NOMO-1 treated with DMSO at 0.1 percent for 48 hours (cell line): ENCODE measurements around the gene DOCK10.
"Not testable (repeated sequence)": the region's sequence is repeated elsewhere in the genome, so short reads cannot be mapped to it uniquely, and the experiment has no call there.

Experiments used
- DNase-seq: peaks from one replicate; lab custom pipeline; 2025; ENCODE audit not compliant: unreplicated experiment; lab: John Stamatoyannopoulos, UW

DOCK10 gene

DNA sequence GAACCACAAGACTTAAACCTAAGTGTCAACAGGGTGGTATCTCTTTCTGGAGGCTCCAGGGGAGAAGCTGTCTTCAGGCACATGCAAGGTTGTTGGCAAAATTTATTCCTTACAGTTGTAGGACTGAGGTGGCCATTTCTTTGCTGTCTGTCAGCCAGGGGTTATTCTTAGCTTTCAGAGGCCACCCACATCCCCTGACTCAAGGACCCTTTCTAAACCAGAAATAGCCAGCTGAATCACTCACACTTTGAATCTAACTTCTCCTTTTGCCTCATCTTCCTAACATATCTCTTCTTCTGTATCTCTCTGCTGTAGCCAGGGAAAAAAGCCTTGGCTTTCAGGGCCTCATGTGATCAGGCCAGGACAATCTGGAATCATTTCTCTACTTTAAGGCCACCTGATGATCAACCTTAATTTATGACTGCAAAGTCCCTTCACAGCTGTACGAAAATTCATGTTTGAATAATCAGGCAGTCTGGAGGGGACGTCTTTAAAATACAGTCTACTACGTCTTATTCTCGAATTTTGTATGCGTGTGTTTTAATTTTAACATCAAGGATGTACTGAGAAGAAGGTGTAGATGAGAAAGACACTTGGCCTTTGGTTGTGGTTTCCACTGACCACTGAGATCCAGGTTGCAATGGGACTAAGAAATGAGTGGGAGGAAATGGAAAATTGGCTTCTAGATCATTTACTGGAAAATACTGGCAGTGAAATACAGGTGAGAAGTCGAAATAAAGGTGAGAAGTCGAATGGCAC, 90.4 kb downstream of the DOCK10 start:
- DNase-seq: peak; percentile 35

DNA sequence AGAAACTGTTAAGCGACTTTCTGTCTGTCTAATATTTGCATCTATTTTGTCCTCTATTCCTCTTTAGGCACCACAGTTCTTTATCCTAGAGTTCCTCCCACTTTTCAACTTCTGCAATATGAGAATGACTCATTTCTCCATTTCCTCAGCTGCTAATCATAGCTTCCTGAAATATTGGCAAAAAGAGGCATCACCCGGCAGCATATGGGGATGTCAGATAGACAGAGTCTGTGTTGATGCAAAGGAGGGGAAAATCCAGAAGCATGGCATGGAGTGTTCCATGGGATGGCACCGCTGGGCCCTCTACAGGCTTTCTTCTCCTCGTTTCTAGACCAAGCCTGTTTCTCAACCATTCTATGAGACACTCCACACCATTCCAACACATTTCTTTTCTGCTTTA, 93.4 kb downstream of the DOCK10 start:
- peak; percentile 93 for DNase-seq

DNA sequence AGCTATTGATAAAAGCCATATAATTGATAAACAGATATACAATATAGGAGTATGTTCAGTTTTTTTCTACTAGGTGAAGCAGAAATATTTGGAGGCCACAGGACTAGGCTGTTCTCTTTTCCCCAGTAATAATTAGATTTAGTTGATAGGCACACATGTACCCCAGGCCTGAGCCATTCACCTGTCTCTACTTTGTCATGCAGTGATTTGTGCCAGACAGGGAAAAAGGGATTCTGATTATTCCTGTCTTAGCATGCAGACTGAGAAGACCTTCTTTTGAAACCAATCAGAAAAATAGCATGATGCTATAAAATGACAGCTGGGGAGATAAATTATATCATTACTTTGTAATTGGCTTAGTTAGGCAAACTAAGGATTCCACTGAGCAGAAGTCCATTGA, 94.3 kb downstream of the DOCK10 start:
- no peak for DNase-seq

DNA sequence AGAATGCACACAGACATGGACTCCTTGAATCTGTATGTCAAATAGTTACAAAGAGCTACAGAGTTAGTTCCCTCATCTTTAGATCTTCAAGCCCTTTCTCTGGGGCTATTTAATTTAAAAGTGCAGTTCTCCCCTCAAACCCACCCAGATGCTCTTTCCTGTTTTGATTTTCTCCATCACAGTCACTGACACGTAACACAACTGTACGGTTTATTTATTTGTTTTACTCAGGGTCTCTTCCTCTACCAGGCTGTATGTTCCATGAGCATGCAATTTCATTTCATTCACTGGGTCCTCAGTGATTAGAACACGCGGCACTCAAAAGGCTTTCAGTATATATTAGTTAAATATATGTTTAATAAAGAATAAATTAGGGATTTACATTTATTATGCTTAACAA, 94.7 kb downstream of the DOCK10 start:
- no peak for DNase-seq

DNA sequence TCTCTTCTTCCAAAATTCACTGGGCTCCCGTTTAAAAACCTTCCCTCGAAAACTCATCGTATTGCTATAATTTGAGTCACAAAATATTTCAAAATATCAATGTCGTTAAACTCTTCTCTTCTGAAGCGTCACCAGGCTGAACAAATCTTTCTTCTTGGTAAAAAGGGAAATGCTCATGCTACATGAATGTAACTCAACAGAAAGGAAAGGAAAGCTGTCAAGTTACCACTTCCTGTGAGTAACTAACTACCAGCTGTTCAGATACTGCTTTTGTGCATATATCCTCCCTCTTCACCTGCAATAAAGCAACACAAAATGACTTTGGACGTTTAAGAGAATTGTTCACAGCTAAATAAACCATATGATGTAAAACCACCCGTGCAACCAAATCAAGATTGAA, 95.4 kb downstream of the DOCK10 start:
- peak; percentile 96 for DNase-seq

DNA sequence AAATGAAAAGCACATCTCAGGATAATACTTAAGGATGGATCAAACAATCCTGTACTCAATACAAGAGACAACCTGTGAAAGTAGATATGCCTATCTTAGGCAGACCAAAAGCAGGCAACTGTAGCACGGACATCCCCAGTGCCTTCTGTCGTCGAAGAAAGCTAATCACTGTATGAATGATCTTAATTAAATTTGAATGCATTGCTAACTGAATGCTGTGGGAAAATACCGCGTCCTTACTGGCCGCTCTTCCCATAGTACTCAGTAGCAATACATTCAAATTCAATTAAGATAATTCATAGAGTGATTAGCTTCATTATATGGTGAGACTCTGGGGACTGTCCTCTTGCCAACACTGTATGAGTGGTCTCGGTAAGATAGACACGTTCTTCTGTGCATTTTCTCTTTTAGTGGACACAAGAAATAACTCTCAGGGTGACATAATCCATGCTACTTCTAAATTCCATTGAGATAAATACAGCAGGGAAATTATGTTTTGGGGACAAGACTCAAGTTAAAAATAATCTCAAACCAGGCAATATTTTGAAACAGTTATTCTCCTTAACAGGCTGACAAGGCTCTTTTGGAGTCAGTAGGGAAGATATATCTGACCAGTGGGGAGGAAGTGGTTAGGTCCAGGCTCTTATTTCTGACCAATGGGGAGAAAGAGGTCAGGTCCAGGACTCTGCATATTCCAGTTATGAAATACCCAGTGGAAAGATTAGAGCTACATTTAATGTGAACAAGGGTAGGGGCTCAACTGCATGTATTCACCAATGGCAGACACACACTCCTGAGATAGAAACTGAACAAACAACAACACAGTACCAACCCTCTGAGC, 97.3 kb downstream of the DOCK10 start:
- peak; percentile 41 for DNase-seq

DNA sequence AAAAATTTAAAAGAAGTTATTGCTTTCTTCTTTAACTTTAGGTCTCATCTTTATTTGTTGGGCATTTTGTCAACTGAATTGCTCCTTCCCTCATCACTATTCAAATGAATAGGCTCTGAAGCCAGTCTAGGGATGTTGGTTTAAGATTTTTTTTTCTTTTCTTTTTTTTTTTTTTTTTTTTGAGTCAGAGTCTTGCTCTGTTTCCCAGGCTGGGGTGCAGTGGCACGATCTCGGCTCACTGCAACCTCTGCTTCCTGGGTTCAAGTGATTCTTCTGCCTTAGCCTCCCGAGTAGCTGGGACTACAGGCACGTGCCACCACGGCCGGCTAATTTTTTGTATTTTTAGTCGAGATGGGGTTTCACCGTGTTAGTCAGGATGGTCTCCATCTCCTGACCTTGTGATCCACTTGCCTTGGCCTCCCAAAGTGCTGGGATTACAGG, 98.6 kb downstream of the DOCK10 start:
- DNase-seq: not testable (repeated sequence)

DNA sequence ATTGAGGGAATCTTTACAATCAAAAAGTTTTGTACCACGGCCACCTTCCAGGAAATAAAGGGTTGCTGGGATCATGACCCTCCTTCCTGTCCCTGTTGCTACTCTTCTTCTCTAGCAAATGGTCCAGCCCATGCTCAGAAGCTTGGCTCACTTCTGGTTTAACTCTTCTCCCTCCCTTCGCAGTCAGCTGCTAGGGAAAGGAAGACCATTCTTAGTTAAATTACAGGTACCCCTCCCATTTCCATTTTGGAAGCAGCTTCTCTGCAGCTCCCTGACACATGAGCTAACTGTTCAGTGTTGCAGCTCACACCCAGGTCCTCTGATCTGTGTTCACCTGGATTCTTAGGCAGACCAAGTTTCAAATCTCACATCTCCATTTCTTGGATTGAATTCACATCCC, 100.3 kb downstream of the DOCK10 start:
- no peak for DNase-seq

DNA sequence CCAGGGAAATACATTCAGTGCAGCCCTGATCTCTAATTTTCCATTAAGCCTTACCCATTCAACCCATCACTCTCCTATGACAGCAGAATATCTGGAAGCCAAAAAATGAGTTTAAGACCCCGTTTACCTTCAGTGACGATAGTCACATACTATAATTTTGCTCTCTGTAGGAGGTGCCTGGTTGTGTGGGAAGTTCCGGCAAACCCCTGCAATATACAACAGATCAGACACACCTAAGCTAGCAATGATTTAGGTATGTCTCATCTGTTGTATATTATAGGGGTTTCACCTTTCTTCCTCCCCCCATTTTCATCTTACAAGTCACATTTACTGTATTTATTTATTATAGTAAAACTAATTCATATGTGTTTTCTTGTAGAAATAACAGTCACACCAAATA, 101.7 kb downstream of the DOCK10 start:
- DNase-seq: no peak

DNA sequence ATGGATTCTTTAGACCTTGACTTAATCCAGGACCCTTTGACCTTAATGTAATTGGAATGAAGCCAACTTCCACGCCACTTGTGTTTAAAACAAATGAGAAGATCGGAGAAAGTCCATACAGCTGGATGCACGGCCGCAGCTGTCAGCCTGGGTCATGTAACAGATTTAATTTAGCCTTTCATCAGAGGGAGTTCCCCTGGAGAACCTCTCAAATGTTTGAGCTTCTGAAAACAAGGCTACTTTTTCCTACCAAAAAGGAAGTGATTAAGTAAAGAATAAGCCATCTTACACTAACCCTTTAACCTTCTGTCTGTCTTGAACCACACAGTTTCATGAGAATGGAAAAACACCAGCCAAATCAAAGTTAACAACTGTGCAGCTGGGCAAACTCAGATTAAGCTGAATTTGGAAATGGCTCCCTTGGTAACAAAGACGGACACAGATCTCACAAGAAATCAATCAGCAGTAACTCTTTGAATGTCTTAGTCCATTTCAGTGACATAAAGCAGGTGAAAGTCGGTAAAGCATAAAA, 103.6 kb downstream of the DOCK10 start:
- DNase-seq: peak; percentile 64

DNA sequence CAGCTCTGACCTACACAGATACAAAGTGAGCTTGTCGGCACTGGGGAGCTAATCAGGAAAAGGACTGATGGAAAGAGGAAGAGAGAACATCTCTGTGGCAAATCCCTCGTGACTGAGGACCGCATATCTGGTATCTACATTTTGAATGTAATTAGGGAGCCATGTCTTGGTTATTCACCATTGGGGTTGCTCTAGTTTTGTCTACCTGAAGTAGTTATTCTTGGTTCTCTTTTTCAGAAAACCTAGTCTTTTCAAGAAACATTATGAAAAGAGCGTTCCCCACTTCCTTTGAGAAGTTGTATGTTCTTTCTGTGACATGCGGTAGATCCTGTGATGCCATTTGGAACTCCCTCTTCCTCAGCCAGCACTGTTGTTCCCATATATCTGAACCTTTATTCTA, 104.4 kb downstream of the DOCK10 start:
- peak; percentile 77 for DNase-seq

DNA sequence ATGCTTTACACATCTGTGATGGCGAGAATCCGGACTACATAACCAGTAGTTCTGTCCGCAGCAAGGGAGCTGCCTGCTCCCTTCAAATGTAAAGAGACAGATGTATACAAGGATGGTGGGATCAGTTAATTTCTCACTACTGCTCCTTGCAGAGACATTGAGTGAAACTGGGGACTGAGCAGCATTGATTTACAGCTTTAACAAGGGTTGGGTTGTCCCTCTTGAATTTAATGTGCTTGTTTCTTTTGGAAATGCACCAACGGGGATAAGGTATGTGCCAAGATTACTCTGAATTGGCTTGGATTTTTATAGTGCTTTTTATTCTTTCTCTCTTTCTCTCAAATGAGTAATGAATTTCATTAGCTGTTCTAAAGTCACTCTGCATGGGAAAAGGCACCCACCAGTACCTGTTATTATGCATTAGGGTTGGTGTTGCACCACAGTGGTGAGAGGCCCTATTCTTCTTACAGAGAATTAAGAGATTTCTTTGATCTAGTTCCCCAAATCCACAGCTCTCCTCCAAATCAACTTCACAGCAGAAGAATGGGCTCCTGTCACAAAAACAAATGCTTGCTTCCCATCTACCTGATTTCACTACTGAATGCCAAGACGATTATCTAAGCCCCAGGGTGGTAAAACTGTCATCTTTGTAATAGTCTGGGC, 107.6 kb downstream of the DOCK10 start:
- peak; percentile 33 for DNase-seq

DNA sequence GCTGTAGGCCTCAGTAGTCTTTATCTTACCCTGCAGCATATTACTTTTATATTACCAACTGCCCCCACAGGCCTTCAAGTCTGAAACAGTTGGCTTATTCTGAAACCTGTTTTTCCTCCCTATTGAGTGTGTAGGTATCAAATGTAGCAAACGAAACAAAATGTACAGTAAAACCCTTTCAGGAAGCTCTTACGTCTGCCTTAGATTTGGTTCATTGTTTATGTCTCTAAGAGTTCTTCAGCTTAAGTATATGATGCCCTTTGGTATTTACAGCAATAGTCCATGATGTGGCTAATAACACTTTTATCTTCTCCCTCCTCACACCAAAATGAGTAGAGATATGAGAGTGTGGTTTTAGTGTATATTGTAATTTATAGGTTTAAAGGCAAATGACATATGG, 108.8 kb downstream of the DOCK10 start:
- no peak for DNase-seq

DNA sequence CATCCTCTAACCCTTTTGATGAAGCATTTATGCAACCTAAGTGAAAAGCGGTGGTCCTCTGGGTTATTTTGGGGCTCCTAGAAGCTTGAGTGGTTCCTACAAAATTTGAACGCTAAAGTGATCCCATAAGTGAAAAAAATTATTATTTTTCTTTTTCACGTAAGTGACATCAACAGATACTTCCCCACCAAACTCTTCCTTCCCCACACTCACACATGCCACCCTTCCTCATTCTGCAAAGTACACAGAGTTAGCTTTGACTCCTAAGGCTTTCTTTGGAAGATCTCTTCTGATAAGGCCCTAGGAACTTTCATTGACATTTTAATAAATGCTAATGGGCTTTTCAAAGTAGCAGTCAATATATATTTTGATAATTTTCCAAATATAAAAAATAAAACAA, 109.7 kb downstream of the DOCK10 start:
- DNase-seq: peak; percentile 28

DNA sequence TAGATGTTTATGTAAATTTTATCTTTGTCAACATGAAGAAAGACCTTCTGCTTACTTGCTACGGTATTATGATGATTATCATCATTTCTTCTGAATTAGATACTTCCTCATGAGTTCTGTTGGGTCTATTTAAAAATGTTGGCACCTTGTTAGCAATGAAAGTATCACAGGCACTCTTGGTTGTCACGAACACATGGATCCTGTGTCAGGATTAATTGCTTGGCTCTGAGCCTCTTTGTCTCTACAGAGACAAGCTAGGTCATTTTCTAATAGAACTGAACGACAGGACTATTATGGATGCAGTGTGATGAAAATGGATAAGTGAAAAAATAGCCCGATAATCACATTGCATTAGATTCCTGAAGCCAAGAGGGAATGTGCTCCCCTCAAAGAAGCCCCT, 110.3 kb downstream of the DOCK10 start:
- DNase-seq: no peak

DNA sequence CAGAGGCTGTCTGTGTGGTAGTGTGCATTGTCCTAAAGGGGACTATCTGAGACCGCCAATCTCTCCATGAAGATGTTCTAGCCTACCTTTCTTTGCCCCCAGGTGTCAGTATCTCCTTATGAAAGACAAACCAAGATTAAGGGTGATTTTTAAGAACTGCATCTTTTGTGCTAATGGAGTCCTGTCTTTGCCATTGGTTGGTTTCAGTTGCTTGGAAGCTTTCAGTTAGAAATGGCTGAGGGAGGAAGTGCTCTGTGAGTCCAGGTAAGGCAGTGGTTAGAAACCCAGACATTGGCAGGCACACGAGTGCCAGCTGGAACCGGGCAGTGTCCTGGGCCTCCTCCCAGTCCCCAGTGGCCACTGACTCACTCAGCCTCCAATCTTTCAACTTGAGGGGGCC, 111.3 kb downstream of the DOCK10 start:
- DNase-seq: no peak

DNA sequence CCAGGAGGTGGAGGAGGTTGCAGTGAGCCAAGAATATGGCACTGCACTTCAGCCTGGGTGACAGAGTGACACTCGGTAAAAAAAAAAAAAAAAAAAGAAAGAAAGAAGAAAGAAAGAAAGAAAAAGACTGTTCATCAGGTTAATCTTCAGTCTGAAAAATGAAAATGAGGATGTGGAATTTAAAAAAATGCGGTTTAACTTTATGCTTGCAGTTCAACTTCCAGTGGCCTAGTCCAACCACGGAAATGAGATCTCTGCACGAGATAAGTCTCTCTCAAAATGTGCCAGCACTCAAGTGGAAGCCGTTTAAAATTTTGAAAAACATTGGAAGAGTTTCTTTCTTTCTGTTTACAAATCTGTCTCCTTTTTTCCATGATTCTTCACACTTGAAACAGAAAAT, 112.1 kb downstream of the DOCK10 start:
- peak; percentile 82 for DNase-seq

DNA sequence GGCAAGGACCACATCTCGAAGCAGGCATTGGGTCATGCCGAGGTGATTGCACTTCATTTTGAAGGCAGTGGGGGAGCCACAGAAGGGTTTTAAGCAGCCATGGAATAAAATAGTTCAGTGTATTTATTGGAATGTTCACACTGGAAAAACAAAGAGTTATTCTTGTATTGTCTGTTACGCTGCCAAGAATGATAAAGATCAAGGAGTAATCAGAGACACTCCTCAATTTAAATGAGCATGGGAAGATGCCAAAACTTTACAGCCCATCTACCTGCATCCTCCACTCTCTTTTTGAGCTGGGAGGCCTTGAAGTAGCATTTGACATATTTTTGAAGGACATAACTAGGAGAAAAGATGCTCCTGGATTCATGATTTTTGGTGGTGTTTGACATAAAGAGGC, 112.8 kb downstream of the DOCK10 start:
- no peak for DNase-seq

DNA sequence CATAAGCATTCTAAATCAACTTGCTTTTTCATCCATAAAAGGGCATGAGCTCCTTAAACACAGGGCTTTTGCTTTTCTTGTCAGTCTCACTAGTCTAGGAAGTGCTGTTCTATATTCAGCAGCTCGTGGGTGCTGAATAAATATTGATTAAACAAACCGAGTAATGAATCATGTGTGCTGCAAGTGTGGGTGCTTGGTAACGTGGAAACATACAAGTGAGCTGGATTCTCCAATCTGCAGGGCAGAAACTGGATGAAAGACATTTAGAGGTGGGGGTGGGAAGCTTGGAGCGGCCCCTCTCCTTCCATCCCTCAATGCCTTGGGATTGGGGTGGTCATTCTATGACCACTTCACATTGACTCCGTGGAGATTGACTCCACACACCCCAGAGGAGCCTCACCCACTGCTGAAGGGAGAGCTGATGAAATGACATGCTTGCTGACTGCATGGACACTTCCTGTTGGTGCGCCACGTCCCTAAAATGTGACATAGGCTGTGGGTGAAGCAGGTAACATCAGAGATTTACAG, 114.6 kb downstream of the DOCK10 start:
- DNase-seq: peak; percentile 54

DNA sequence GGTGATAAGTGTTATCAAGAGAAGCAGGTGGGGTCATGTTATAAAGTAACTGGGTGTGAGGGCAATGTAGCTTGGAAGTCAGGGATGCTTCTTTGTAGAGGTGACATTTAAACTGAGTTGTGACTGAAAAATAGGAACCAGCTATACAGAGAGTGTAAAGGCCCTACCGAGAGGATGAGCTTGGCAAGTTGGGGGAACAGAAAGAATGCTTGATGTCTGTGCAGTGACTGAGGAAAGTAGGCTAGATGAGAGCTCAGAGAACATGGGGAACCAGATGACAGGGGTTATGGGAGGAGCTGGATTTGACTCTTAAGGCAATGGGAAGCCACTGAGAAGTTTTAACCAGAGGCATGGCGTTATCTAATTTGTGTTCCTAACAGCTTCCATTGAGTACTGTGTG, 115.3 kb downstream of the DOCK10 start:
- DNase-seq: no peak

DNA sequence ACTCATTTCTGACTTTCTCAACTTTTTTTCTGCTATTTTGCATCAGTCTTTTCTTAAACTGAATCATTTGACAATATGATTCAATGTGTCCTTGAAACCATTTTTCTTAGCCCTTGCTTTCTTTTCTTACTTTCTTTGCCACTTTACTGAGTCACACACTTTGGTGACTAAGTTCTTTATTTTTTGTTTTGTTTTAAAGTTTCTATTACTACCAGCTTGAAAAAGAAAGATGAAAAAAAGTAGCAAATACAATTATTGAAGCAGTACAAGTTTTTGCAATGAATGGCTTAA, 116.5 kb downstream of the DOCK10 start:
- no peak for DNase-seq
